H54 (cell line): Measurements from ENCODE around the gene MACROD1.
"Not testable (repeated sequence)": the region's sequence is repeated elsewhere in the genome, so short reads cannot be mapped to it uniquely, and the experiment has no call there.

Experiments
- DNase-seq: peaks from one replicate; pipeline ENCODE4 v3.0.0; 2011; ENCODE audit warnings: low spot score, mixed read lengths; ENCODE audit not compliant: insufficient read length
- FAIRE-seq: peaks from 3 replicates; lab custom pipeline; 2011; peaks lifted over from hg19 to GRCh38; lab: Jason Lieb, UNC
- POLR2A ChIP-seq: IDR thresholded peaks from 2 replicates; pipeline ENCODE4 v1.6.1; 2011; ENCODE audit warnings: low read depth, mild to moderate bottlenecking, low read length

Gene MACROD1

GRCh38 chr11:63997801-63998337, 168.0 kb downstream of the MACROD1 start:
- no peak for DNase-seq
- TF ChIP-seq POLR2A: no peak
- FAIRE-seq: no peak

GRCh38 chr11:63997104-63997700, 168.7 kb downstream of the MACROD1 start:
- DNase-seq: no peak
- FAIRE-seq: no peak
- TF ChIP-seq POLR2A: no peak

GRCh38 chr11:63996512-63996911, 169.4 kb downstream of the MACROD1 start:
- no peak for FAIRE-seq

GRCh38 chr11:63993993-63994392, 171.9 kb downstream of the MACROD1 start:
- no peak for FAIRE-seq
- DNase-seq: no peak

More at GRCh38 chr11:63996512-63996911, 169.4 kb downstream of the MACROD1 start:
- DNase-seq: no peak
- no peak for TF ChIP-seq POLR2A

GRCh38 chr11:63993100-63993499, 172.8 kb downstream of the MACROD1 start:
- DNase-seq (no peak), FAIRE-seq (no peak)
- no peak for TF ChIP-seq POLR2A

More at GRCh38 chr11:63993993-63994392, 171.9 kb downstream of the MACROD1 start:
- no peak for TF ChIP-seq POLR2A

GRCh38 chr11:63991558-63991957, 174.4 kb downstream of the MACROD1 start:
- FAIRE-seq (no peak), DNase-seq (no peak)
- TF ChIP-seq POLR2A: no peak

GRCh38 chr11:63986932-63987513, 178.9 kb downstream of the MACROD1 start:
- no peak for TF ChIP-seq POLR2A
- DNase-seq (no peak), FAIRE-seq (no peak)

- DNase-seq (peak; percentile 97), FAIRE-seq (no peak)
- TF ChIP-seq POLR2A: peak; percentile 70; the same call in 1 of the 2 replicates
These were observed 179.6 kb downstream of the MACROD1 start, which contains the start of gene OTUB1 for GRCh38 chr11:63986156-63986931. Gene OTUB1, plus strand, starts transcription at chr11:63986438. Its CDS starts 19 bp downstream, at chr11:63986457.

- no peak for DNase-seq
- no peak for FAIRE-seq
- TF ChIP-seq POLR2A: no peak
These were observed 180.1 kb downstream of the MACROD1 start for GRCh38 chr11:63985812-63986155.

GRCh38 chr11:63979426-63979825, 186.5 kb downstream of the MACROD1 start:
- no peak for TF ChIP-seq POLR2A
- no peak for FAIRE-seq
- no peak for DNase-seq

- FAIRE-seq (no peak), DNase-seq (no peak)
- 0 out of 2 replicates have a peak, but pooled peaks have one; percentile 1 for TF ChIP-seq POLR2A
These were observed 187.2 kb downstream of the MACROD1 start for GRCh38 chr11:63978551-63979239.

GRCh38 chr11:63974259-63975143, 191.4 kb downstream of the MACROD1 start, which contains the start of gene COX8A:
Gene COX8A, plus strand, starts transcription at chr11:63974620. Its CDS starts 61 bp downstream, at chr11:63974681.
- DNase-seq (peak; percentile 93), FAIRE-seq (peak; percentile 84)
- TF ChIP-seq POLR2A: peak; percentile 84

- not testable (repeated sequence) for DNase-seq, FAIRE-seq
These were observed 192.0 kb downstream of the MACROD1 start for GRCh38 chr11:63973912-63974258.
